GM18861 (cell line): Measurements from ENCODE around the gene SKP1.

Experiments used
- ATAC-seq: cut with Tn5 transposase; IDR thresholded peaks from one replicate; pipeline ENCODE4 v1.9.1; 2021; ENCODE audit not compliant: unreplicated experiment

Gene SKP1

GRCh38 chr5:134130239-134130945 is 46.4 kb downstream of the SKP1 start:
- ATAC-seq, result no peak

GRCh38 chr5:134129411-134130238 is 47.1 kb downstream of the SKP1 start:
- no peak for ATAC-seq

DNA sequence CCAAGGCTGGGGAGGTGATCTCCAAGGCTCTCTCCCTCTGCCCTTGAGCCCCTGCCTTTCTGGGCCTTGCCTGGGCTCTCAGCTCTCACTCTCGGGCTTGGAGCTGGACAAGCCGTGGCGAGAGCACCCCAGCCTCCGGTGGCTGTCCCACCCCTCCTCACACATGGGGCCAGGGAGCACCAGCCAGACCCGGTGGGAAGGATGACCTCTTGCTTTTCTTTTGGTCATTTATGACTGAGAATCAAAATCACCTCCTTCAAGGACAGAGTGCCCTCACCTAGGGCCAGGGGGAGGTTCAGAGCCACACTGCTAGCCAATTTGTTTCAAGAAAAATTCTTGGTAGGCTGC is 48.1 kb downstream of the SKP1 start:
- ATAC-seq, result no peak

- ATAC-seq, result no peak
Observed at GRCh38 chr5:134127988-134128647, 48.6 kb downstream of the SKP1 start.

GRCh38 chr5:134127376-134127861 is 49.3 kb downstream of the SKP1 start:
- ATAC-seq, result peak; percentile 53

DNA sequence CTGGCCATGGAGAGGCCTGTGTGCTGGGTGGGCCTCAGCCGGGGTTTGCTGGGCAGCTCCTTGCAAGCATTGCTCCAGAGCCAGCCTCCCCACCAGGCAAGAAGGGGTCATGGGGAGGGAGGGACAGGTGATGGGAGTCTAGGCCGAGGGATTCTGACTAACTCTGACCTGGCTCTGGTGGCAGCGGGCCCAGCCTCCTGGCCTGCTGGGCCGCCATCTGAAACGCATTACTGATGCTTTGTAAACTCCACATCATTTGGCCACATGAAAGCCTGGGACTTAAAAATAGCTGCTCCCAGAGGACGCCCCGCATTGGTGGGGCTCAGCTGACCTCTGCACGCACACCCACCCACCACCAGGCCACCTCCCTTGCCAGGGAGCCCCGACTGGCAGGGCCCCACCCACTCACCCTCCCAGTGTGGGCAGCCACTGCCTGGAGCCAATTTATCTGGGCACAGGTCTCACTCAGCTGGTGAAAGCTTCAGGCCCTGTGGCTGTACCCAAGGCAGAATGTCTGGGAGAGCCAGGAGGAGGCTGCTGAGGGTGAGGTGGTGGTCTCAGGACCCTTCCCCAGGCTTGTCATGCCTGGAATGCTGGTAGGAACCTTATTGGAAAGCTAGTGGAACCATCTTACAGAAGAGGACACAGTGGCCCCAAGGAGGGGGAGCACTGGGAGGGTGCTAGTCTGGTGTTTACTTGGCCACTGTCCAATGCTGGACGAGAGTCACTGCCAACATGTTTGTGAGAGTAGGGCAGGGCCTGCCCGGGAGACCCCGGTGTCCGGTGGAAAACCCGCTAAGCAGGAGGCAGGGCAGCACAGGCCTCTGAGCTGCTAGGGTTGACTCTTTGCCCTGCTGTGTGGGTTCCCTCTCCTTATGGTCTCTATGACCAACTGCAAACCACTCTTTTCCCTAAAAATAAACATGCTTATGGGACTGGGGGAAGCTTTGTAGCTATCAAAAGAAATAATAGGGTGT is 51.4 kb downstream of the SKP1 start:
- no peak for ATAC-seq

DNA sequence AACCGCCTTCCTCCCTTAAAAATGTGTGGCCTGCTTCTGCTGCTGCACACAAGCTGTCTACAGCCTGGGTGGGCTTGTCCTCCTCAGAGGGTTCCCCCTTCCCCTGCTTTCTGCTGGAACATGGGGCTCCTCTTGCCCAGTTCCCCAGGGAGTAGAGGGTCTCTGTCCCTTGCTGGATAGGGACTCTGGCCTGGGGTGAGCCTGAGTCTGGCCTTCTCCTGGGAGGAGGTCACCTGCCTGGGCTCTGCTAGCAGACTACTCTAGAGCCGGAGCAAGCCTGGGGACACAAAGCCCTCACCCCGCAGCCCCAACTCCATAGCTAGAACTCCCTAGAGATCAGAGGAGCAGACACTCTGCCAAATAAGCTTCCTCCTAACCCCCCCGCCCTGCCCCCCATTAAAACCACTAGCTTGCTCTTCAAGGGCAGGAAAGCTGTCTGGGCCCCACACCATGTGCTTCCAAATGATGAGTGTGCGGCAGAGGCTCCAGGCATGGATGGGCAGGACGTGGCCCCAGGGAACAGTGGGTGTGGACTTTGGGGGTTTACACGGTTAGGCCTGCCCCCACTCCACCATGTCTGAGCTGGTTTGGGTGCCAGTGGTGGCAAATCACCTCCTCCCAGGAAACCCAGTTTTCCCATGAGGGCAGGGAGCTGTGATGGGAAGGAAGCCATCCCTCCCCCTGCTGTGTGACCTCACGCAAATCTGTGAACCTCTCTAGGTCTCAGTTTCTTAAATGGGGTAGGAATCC is 52.3 kb downstream of the SKP1 start:
- ATAC-seq, result no peak

- ATAC-seq, result no peak
Observed at GRCh38 chr5:134123360-134123759, 53.4 kb downstream of the SKP1 start.

GRCh38 chr5:134122530-134122929 is 54.2 kb downstream of the SKP1 start:
- no peak for ATAC-seq

DNA sequence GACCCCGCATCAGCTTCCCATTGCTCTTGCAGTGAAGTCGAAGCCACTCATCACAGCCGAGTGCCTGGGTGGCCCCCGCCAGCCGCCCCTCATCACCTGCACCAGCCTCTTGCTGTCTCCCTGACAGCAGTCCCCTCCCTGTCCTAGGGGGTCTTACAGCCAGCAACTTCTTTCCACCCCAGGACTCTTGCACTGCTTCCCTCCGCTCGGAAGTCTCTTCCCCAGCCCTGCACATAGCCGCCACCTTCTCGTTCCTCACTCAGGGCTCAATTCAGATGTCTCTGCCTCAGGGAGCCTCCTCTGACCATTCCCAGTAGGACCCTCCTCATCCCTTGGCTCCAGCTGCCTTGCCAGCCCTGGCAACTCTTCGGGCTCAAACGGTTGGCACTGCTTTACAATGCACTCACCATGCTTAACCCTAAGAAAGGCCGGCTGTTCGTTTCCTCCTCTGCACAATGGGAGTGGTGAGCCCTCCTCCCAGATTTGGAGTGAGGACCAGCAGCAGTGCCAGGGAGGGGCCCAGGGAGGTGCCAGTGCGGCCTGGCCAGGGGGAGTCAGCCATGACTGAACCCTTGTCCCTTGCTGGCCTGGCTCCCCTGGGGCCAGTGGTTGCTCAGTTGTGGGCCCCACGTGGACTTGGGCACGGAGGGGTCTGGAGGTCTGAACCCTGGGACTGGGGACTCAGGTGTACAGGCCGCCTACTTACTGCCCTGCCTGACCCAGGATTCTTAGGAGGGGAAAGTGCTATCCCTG is 56.2 kb downstream of the SKP1 start:
- ATAC-seq, result no peak

DNA sequence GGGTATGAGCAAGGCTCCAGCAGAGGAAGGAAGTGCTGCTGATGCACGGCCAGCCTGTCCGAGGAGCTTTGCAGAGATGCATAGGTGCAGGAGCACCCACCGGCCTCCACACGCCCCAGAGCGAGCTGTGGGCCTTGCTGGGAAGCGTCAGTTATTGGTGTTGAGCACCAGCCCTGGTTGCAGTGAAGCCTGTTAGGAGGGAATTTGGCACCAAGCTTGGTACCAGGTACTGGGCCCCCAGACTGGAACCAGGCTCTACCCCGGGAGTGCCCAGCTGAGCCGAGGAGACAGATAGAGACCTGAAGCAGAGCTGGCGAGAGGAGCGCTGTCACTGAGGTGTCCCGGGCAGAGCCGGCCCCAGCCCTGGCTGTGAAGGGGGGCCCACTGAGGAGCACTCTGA is 57.0 kb downstream of the SKP1 start:
- ATAC-seq, result no peak

DNA sequence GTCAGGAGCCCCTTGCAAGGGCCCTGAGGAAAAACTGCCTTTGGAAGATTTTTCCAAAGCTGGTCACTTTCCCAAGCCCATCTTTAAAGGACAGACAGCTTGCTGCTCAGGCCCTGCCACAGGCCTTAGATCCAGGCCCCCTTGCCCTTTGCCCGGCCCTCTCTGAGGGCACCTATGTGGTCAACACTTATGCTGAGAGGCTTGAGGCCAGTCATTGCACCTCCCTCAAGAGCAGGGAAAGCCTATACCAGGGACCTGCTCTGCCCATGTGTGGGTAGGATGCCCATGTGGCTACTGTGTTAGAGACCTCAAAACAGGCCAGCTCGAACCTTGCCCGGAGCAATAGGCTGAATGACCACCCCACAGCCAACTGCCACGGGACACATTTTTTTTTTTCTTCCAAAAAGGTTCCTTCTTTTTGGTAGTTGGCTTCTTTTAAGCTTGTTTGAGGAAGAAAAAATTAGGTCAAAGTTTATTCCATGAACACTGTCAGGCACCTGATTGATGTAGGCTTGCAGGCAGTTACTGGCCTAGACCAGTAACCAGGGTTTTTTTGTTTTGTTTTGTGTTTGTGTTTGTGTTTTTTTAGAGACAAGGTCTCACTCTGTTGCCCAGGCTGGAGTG is 58.4 kb downstream of the SKP1 start:
- no peak for ATAC-seq

DNA sequence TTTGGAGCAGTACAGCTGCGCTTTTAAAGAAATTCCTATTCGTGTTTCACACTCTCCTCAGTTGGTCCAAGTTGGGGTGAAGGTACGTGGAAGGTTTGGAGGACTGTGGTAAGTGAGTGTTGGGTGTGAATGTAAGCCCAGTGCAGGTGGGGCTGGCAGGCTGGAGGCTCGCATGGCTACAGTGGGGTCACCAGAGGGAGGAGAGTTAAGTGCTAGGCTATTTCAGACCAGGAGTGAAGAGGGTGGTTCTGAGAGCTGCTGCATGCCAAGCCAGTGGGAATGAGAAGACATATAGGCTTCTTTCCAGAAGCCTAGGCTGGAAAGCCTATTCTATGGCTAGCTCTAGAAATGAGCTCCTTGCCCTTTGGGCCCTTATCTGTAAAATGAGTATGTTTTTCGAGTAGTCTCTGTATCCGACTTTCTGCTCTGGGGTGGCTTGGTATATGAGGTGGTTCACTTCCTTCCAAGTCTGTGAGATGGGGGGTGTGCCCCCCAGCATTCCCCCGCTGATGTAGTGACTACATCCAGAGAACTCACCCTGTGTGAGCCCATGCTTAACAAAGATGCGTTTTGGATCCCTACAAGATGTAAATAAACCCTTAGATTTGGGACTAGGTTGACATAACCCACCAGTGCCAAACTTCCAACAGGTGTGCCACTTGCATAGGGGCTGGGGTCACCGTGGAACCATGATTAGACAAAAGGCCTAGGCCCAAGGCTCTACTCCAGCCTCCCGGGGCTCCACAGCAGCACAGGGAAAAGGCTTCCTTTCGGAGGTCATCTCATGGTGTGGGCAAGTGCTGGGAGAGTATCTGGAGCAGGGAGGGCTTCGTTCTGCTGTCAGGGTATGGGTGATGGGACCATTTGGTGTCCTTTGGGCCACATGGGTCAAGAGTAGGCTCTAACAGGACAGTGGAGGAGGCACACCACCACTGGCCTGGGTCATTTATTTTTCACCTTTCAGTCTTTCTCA is 59.7 kb downstream of the SKP1 start:
- ATAC-seq, result no peak

DNA sequence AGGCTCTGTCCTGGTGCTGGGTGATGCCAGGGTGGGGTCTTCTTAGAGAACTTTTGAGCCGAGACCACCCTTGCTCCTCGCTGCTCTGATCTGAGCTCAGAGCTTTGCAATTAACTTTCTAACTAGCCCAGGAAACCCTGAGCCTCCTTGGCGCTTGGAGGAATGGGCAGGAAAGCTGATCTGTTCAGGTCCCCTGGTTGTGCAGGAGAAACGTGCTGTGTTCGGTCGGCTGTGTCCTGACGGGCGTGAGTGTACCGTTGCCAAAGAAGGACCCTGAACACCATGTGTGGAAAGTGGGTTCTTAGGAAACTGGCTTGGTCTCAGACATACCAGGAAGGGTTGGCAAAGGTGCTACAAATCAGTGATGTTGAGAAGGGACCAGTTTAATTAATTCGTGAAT is 60.5 kb downstream of the SKP1 start:
- ATAC-seq, result no peak

- no peak for ATAC-seq
Observed at GRCh38 chr5:134115806-134116175, 61.0 kb downstream of the SKP1 start.

GRCh38 chr5:134114886-134115805 is 61.6 kb downstream of the SKP1 start:
- ATAC-seq, result no peak
